ENCODE measurements around the gene JCAD. TPM values are rescaled to one million over a fixed set of nuclear protein-coding genes. Genes with fewer than 3 reads are reported as not detected.
"Not testable (repeated sequence)": the region's sequence is repeated elsewhere in the genome, so short reads cannot be mapped to it uniquely, and the experiment has no call there.

Gene JCAD
- 2.9 TPM for polyA plus RNA-seq (2013, experiment 1 of 2)
- polyA plus RNA-seq (2013, experiment 2 of 2): 4.2 TPM

GRCh38 chr10:30059209-30060107 lies at the start of gene JCAD:
TSS of gene JCAD (minus strand) at chr10:30059586. CDS start at chr10:30047812, 11,774 bp downstream.
- 5% methylated on average over 66 of the region's 66 CpGs for WGBS
- Histone ChIP-seq H3K36me3 (ENCODE audit: insufficient read depth, low read length) (no peaks in the 10 kb centered on the region), H3K4me1 (ENCODE audit: insufficient read depth, low read length) (peaks cover 34% of the 10 kb centered on the region), H3K27ac (ENCODE audit: low read depth, low read length) (no peak within 1 kb of the TSS), H3K9me3 (ENCODE audit: insufficient read depth, low read depth, low read length) (no peaks in the 10 kb centered on the region), H3K4me3 (ENCODE audit: low read length) (peak within 1 kb of the TSS; percentile 74), H3K9ac (ENCODE audit: low read depth, low read length) (no peak within 1 kb of the TSS; the same call in 1 of the 2 replicates), H3K27me3 (ENCODE audit: insufficient read depth, low read length) (peaks cover 33% of the 10 kb centered on the region)

- Histone ChIP-seq H3K9me3 (ENCODE audit: insufficient read depth, low read depth, low read length) (no peaks in the 10 kb centered on the region), H3K36me3 (ENCODE audit: insufficient read depth, low read length) (no peaks in the 10 kb centered on the region), H3K27ac (ENCODE audit: low read depth, low read length) (no peak overlapping the region), H3K9ac (ENCODE audit: low read depth, low read length) (no peak overlapping the region), H3K4me1 (ENCODE audit: insufficient read depth, low read length) (0 out of 2 replicates have a peak, but pooled peaks cover 3% of the 10 kb centered on the region), H3K27me3 (ENCODE audit: insufficient read depth, low read length) (no peaks in the 10 kb centered on the region), H3K4me3 (ENCODE audit: low read length) (no peak overlapping the region)
- WGBS: 93% methylated on average over 5 of the region's 5 CpGs
Observed at GRCh38 chr10:30106987-30107386, 47.6 kb upstream of the JCAD start.

- Histone ChIP-seq H3K27me3 (ENCODE audit: insufficient read depth, low read length) (no peaks in the 10 kb centered on the region), H3K9ac (ENCODE audit: low read depth, low read length) (no peak overlapping the region), H3K9me3 (ENCODE audit: insufficient read depth, low read depth, low read length) (no peaks in the 10 kb centered on the region), H3K4me1 (ENCODE audit: insufficient read depth, low read length) (0 out of 2 replicates have a peak, but pooled peaks cover 3% of the 10 kb centered on the region), H3K4me3 (ENCODE audit: low read length) (no peak overlapping the region), H3K36me3 (ENCODE audit: insufficient read depth, low read length) (no peaks in the 10 kb centered on the region), H3K27ac (ENCODE audit: low read depth, low read length) (no peak overlapping the region)
- 96% methylated on average over 6 of the region's 7 CpGs for WGBS
Observed at GRCh38 chr10:30103595-30104320, 44.4 kb upstream of the JCAD start.

- H3K4me1 ChIP-seq (ENCODE audit: insufficient read depth, low read length); H3K36me3 ChIP-seq (ENCODE audit: insufficient read depth, low read length); H3K4me3 ChIP-seq (ENCODE audit: low read length); H3K27ac ChIP-seq (ENCODE audit: low read depth, low read length); H3K9me3 ChIP-seq (ENCODE audit: insufficient read depth, low read depth, low read length); H3K9ac ChIP-seq (ENCODE audit: low read depth, low read length); H3K27me3 ChIP-seq (ENCODE audit: insufficient read depth, low read length): not testable (repeated sequence)
- 89% methylated on average over 7 of the region's 7 CpGs for WGBS
Observed at GRCh38 chr10:30099706-30100105, 40.3 kb upstream of the JCAD start.

- Histone ChIP-seq H3K9ac (ENCODE audit: low read depth, low read length) (no peak overlapping the region), H3K27ac (ENCODE audit: low read depth, low read length) (no peak overlapping the region), H3K36me3 (ENCODE audit: insufficient read depth, low read length) (no peaks in the 10 kb centered on the region), H3K4me1 (ENCODE audit: insufficient read depth, low read length) (no peaks in the 10 kb centered on the region), H3K4me3 (ENCODE audit: low read length) (no peak overlapping the region), H3K9me3 (ENCODE audit: insufficient read depth, low read depth, low read length) (no peaks in the 10 kb centered on the region), H3K27me3 (ENCODE audit: insufficient read depth, low read length) (no peaks in the 10 kb centered on the region)
- 100% methylated on average over 1 of the region's 1 CpG for WGBS
Observed at GRCh38 chr10:30099101-30099500, 39.7 kb upstream of the JCAD start.

- no peaks in the 10 kb centered on the region for H3K27me3 ChIP-seq (ENCODE audit: insufficient read depth, low read length)
- no peak overlapping the region for H3K27ac ChIP-seq (ENCODE audit: low read depth, low read length)
- WGBS: 87% methylated on average over 3 of the region's 3 CpGs
- H3K9ac ChIP-seq (ENCODE audit: low read depth, low read length): no peak overlapping the region
- H3K4me1 ChIP-seq (ENCODE audit: insufficient read depth, low read length): no peaks in the 10 kb centered on the region
- H3K36me3 ChIP-seq (ENCODE audit: insufficient read depth, low read length): no peaks in the 10 kb centered on the region
- H3K9me3 ChIP-seq (ENCODE audit: insufficient read depth, low read depth, low read length): no peaks in the 10 kb centered on the region
- H3K4me3 ChIP-seq (ENCODE audit: low read length): no peak overlapping the region
Observed at GRCh38 chr10:30098629-30099028, 39.2 kb upstream of the JCAD start.

- Histone ChIP-seq H3K27ac (ENCODE audit: low read depth, low read length) (no peak overlapping the region), H3K9me3 (ENCODE audit: insufficient read depth, low read depth, low read length) (no peaks in the 10 kb centered on the region), H3K4me3 (ENCODE audit: low read length) (no peak overlapping the region), H3K9ac (ENCODE audit: low read depth, low read length) (no peak overlapping the region), H3K4me1 (ENCODE audit: insufficient read depth, low read length) (no peaks in the 10 kb centered on the region; the same call in 1 of the 2 replicates), H3K36me3 (ENCODE audit: insufficient read depth, low read length) (no peaks in the 10 kb centered on the region), H3K27me3 (ENCODE audit: insufficient read depth, low read length) (no peaks in the 10 kb centered on the region)
- 89% methylated on average over 4 of the region's 4 CpGs for WGBS
Observed at GRCh38 chr10:30096564-30096963, 37.2 kb upstream of the JCAD start.

- H3K27me3 ChIP-seq (ENCODE audit: insufficient read depth, low read length): no peaks in the 10 kb centered on the region
- no peaks in the 10 kb centered on the region for H3K36me3 ChIP-seq (ENCODE audit: insufficient read depth, low read length)
- no peaks in the 10 kb centered on the region for H3K9me3 ChIP-seq (ENCODE audit: insufficient read depth, low read depth, low read length)
- H3K4me1 ChIP-seq (ENCODE audit: insufficient read depth, low read length): no peaks in the 10 kb centered on the region; the same call in 1 of the 2 replicates
- no peak overlapping the region for H3K4me3 ChIP-seq (ENCODE audit: low read length)
- H3K27ac ChIP-seq (ENCODE audit: low read depth, low read length): no peak overlapping the region
- no peak overlapping the region for H3K9ac ChIP-seq (ENCODE audit: low read depth, low read length)
- WGBS: 94% methylated on average over 6 of the region's 6 CpGs
Observed at GRCh38 chr10:30095631-30096422, 36.4 kb upstream of the JCAD start.

GRCh38 chr10:30094601-30095000 lies 35.2 kb upstream of the JCAD start:
- WGBS: 95% methylated on average over 5 of the region's 5 CpGs
- Histone ChIP-seq H3K9ac (ENCODE audit: low read depth, low read length) (no peak overlapping the region), H3K27me3 (ENCODE audit: insufficient read depth, low read length) (no peaks in the 10 kb centered on the region), H3K27ac (ENCODE audit: low read depth, low read length) (no peak overlapping the region), H3K4me3 (ENCODE audit: low read length) (no peak overlapping the region), H3K9me3 (ENCODE audit: insufficient read depth, low read depth, low read length) (no peaks in the 10 kb centered on the region), H3K4me1 (ENCODE audit: insufficient read depth, low read length) (no peaks in the 10 kb centered on the region; the same call in 1 of the 2 replicates), H3K36me3 (ENCODE audit: insufficient read depth, low read length) (no peaks in the 10 kb centered on the region)

- H3K4me1 ChIP-seq (ENCODE audit: insufficient read depth, low read length): peaks cover 2% of the 10 kb centered on the region; the same call in 1 of the 2 replicates
- H3K27ac ChIP-seq (ENCODE audit: low read depth, low read length): no peak overlapping the region
- WGBS: 89% methylated on average over 9 of the region's 9 CpGs
- no peaks in the 10 kb centered on the region for H3K36me3 ChIP-seq (ENCODE audit: insufficient read depth, low read length)
- no peak overlapping the region for H3K4me3 ChIP-seq (ENCODE audit: low read length)
- no peaks in the 10 kb centered on the region for H3K9me3 ChIP-seq (ENCODE audit: insufficient read depth, low read depth, low read length)
- no peak overlapping the region for H3K9ac ChIP-seq (ENCODE audit: low read depth, low read length)
- H3K27me3 ChIP-seq (ENCODE audit: insufficient read depth, low read length): no peaks in the 10 kb centered on the region
Observed at GRCh38 chr10:30093303-30093950, 34.0 kb upstream of the JCAD start.
